Measurements from ENCODE around the gene SDCCAG8. TPM values are rescaled to one million over a fixed set of nuclear protein-coding genes. Genes with fewer than 3 reads are reported as not detected.

Gene SDCCAG8
- total and polyA plus RNA-seq, 2 experiments from 2014 or later = 28.3 to 39.3 TPM

- H3K79me2 ChIP-seq = no peaks in the 10 kb centered on the region
- H3K27ac ChIP-seq = no peak overlapping the region
- WGBS (ENCODE audit: low lambda C conversion rate, missing lambda C conversion rate) = 90% methylated on average over 5 of the region's 5 CpGs
- no peaks in the 10 kb centered on the region for H3K36me3 ChIP-seq (replicated peaks; ENCODE audit: insufficient read depth, low read depth)
- no peak overlapping the region for H2AFZ ChIP-seq
- no peaks in the 10 kb centered on the region for H3K4me1 ChIP-seq (ENCODE audit: insufficient read depth)
- H3K4me2 ChIP-seq = no peak overlapping the region
- H4K20me1 ChIP-seq (ENCODE audit: insufficient read depth, poor library complexity, severe bottlenecking) = no peaks in the 10 kb centered on the region
- H3K9me2 ChIP-seq (replicated peaks; ENCODE audit: insufficient read depth) = no peaks in the 10 kb centered on the region
- H3K27me3 ChIP-seq = no peaks in the 10 kb centered on the region
- TF ChIP-seq CTCF (IDR thresholded peaks at IDR 0.05; ENCODE audit: poor library complexity) (no peak), EZH2 (IDR thresholded peaks at IDR 0.05; ENCODE audit: borderline replicate concordance) (no peak), EZH2phosphoT487 (IDR thresholded peaks at IDR 0.05; ENCODE audit: low read depth, severe bottlenecking, unreplicated experiment) (no peak)
- DNase-seq (ENCODE audit: low spot score) = no peak
- peaks cover 4% of the 10 kb centered on the region for H3K9me3 ChIP-seq (ENCODE audit: low read depth)
- H3K4me3 ChIP-seq = no peak overlapping the region
Observed at GRCh38 chr1:243523766-243524165, 267.9 kb downstream of the SDCCAG8 start.

- no peak overlapping the region for H3K27ac ChIP-seq
- no peaks in the 10 kb centered on the region for H3K27me3 ChIP-seq
- no peak for DNase-seq (ENCODE audit: low spot score)
- no peaks in the 10 kb centered on the region for H3K79me2 ChIP-seq
- no peak overlapping the region for H3K4me2 ChIP-seq
- TF ChIP-seq EZH2phosphoT487 (IDR thresholded peaks at IDR 0.05; ENCODE audit: low read depth, severe bottlenecking, unreplicated experiment) = no peak
- no peak for TF ChIP-seq CTCF (IDR thresholded peaks at IDR 0.05; ENCODE audit: poor library complexity)
- no peak for TF ChIP-seq EZH2 (IDR thresholded peaks at IDR 0.05; ENCODE audit: borderline replicate concordance)
- H3K4me3 ChIP-seq = no peak overlapping the region
- H2AFZ ChIP-seq = no peak overlapping the region
- peaks cover 4% of the 10 kb centered on the region for H3K9me3 ChIP-seq (ENCODE audit: low read depth)
- no peaks in the 10 kb centered on the region for H3K36me3 ChIP-seq (replicated peaks; ENCODE audit: insufficient read depth, low read depth)
- H3K9me2 ChIP-seq (replicated peaks; ENCODE audit: insufficient read depth) = no peaks in the 10 kb centered on the region
- no peaks in the 10 kb centered on the region for H3K4me1 ChIP-seq (ENCODE audit: insufficient read depth)
- whole genome bisulfite sequencing (ENCODE audit: low lambda C conversion rate, missing lambda C conversion rate) = 92% methylated on average over 2 of the region's 2 CpGs
- H4K20me1 ChIP-seq (ENCODE audit: insufficient read depth, poor library complexity, severe bottlenecking) = no peaks in the 10 kb centered on the region
Observed at GRCh38 chr1:243525085-243525487, 269.2 kb downstream of the SDCCAG8 start.

DNA sequence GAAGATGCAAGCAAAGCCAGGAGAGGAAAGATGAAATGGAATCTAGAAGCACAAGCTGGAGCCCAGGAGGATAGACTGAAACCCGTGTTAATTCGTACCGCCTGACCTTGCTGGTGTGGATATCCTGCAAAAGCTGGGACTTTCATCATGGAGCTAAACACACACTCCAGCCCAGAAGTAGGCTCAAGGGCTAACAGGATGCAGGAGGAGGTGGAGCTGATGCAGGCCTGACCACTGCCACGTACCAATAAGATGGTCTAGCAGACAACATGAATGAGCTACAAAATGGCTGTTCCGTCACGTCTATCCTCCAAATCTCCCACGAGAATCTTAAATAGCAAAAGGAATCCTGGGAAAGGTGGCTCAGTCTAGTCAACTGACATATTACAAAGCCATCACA lies 270.3 kb downstream of the SDCCAG8 start:
- H3K4me3 ChIP-seq = no peak overlapping the region
- no peaks in the 10 kb centered on the region for H3K9me2 ChIP-seq (replicated peaks; ENCODE audit: insufficient read depth)
- no peak overlapping the region for H3K4me2 ChIP-seq
- H3K9me3 ChIP-seq (ENCODE audit: low read depth) = peaks cover 4% of the 10 kb centered on the region
- no peaks in the 10 kb centered on the region for H4K20me1 ChIP-seq (ENCODE audit: insufficient read depth, poor library complexity, severe bottlenecking)
- H3K79me2 ChIP-seq = no peaks in the 10 kb centered on the region
- 93% methylated on average over 7 of the region's 7 CpGs for WGBS (ENCODE audit: low lambda C conversion rate, missing lambda C conversion rate)
- H3K4me1 ChIP-seq (ENCODE audit: insufficient read depth) = no peaks in the 10 kb centered on the region
- no peak overlapping the region for H3K27ac ChIP-seq
- H3K27me3 ChIP-seq = no peaks in the 10 kb centered on the region
- DNase-seq (ENCODE audit: low spot score) = no peak
- TF ChIP-seq EZH2 (IDR thresholded peaks at IDR 0.05; ENCODE audit: borderline replicate concordance) = no peak
- H3K36me3 ChIP-seq (replicated peaks; ENCODE audit: insufficient read depth, low read depth) = no peaks in the 10 kb centered on the region
- no peak overlapping the region for H2AFZ ChIP-seq

GRCh38 chr1:243528459-243529121 lies 272.7 kb downstream of the SDCCAG8 start:
- Histone ChIP-seq H3K27me3 (no peaks in the 10 kb centered on the region), H3K36me3 (replicated peaks; ENCODE audit: insufficient read depth, low read depth) (no peaks in the 10 kb centered on the region), H3K4me3 (no peak overlapping the region), H2AFZ (no peak overlapping the region), H4K20me1 (ENCODE audit: insufficient read depth, poor library complexity, severe bottlenecking) (no peaks in the 10 kb centered on the region), H3K9me3 (ENCODE audit: low read depth) (peaks cover 4% of the 10 kb centered on the region), H3K9me2 (replicated peaks; ENCODE audit: insufficient read depth) (no peaks in the 10 kb centered on the region), H3K27ac (no peak overlapping the region), H3K79me2 (no peaks in the 10 kb centered on the region), H3K4me2 (no peak overlapping the region), H3K4me1 (ENCODE audit: insufficient read depth) (no peaks in the 10 kb centered on the region)
- TF ChIP-seq CTCF (IDR thresholded peaks at IDR 0.05; ENCODE audit: poor library complexity) (no peak), EZH2phosphoT487 (IDR thresholded peaks at IDR 0.05; ENCODE audit: low read depth, severe bottlenecking, unreplicated experiment) (no peak), EZH2 (IDR thresholded peaks at IDR 0.05; ENCODE audit: borderline replicate concordance) (no peak)
- DNase-seq (ENCODE audit: low spot score) = no peak
- 98% methylated on average over 2 of the region's 2 CpGs for WGBS (ENCODE audit: low lambda C conversion rate, missing lambda C conversion rate)
